ENCODE data around the gene NSFL1C. TPM values are rescaled to one million over a fixed set of nuclear protein-coding genes. Genes with fewer than 3 reads are reported as not detected.

The NSFL1C gene
- total and polyA plus RNA-seq, 9 of the 15 experiments (the other 6 are each of a cell fraction or from before 2014, with no cell fraction given): 20.8 to 119 (median 47.0) TPM

DNA sequence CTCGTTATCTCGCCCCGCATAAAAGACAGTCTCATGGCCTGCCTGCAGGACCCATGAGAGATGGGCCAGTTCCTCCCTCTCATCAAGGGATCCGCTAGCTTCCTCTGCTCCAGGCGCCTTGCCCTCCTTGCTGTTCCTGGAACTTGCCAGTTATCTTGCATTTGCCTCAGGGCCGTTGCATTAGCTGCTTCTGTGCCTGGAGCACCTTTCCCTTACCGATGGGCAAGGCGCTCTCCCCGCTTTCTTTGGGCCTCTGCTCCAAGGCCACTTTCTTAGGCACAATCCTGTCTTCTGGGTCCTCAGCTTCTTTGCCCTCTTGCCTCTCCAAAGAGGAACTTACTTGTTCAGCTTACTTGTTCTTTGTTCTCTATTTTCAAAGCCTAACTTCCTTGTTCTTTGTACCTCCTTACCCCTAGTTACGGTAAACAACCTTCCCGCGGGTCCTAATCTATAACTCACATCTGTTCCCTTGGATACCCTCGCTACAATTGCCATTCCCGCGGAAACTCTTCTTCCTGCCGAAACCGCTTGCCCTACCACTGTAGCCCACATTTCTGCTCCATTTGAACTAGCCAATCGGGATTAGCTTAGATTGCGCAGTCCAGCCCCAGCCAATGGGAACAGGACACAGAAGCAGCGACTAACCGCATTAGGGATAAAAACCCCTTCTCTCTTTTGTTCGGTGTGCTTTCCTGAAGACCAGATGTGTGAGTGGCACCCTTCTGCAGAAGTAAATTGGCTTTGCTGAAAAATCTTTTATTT, 887 bp upstream of the NSFL1C start (continued):
- TF ChIP-seq, protein P1, sequence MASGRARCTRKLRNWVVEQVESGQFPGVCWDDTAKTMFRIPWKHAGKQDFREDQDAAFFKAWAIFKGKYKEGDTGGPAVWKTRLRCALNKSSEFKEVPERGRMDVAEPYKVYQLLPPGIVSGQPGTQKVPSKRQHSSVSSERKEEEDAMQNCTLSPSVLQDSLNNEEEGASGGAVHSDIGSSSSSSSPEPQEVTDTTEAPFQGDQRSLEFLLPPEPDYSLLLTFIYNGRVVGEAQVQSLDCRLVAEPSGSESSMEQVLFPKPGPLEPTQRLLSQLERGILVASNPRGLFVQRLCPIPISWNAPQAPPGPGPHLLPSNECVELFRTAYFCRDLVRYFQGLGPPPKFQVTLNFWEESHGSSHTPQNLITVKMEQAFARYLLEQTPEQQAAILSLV (tag; IDR thresholded peaks at IDR 0.05): 0 out of 2 replicates have a peak, but pooled peaks have one; percentile 73
- TF ChIP-seq, protein P2, sequence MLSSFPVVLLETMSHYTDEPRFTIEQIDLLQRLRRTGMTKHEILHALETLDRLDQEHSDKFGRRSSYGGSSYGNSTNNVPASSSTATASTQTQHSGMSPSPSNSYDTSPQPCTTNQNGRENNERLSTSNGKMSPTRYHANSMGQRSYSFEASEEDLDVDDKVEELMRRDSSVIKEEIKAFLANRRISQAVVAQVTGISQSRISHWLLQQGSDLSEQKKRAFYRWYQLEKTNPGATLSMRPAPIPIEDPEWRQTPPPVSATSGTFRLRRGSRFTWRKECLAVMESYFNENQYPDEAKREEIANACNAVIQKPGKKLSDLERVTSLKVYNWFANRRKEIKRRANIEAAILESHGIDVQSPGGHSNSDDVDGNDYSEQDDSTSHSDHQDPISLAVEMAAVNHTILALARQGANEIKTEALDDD (IDR thresholded peaks at IDR 0.05): peak; percentile 73
- TF ChIP-seq, protein P3, sequence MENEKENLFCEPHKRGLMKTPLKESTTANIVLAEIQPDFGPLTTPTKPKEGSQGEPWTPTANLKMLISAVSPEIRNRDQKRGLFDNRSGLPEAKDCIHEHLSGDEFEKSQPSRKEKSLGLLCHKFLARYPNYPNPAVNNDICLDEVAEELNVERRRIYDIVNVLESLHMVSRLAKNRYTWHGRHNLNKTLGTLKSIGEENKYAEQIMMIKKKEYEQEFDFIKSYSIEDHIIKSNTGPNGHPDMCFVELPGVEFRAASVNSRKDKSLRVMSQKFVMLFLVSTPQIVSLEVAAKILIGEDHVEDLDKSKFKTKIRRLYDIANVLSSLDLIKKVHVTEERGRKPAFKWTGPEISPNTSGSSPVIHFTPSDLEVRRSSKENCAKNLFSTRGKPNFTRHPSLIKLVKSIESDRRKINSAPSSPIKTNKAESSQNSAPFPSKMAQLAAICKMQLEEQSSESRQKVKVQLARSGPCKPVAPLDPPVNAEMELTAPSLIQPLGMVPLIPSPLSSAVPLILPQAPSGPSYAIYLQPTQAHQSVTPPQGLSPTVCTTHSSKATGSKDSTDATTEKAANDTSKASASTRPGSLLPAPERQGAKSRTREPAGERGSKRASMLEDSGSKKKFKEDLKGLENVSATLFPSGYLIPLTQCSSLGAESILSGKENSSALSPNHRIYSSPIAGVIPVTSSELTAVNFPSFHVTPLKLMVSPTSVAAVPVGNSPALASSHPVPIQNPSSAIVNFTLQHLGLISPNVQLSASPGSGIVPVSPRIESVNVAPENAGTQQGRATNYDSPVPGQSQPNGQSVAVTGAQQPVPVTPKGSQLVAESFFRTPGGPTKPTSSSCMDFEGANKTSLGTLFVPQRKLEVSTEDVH (IDR thresholded peaks at IDR 0.05; ENCODE audit: low read depth, partially characterized antibody): peak; percentile 98
- TF ChIP-seq MEF2D (tag; conservative IDR thresholded peaks at IDR 0.05; ENCODE audit: low read depth): no peak
- TF ChIP-seq DPF2 (IDR thresholded peaks at IDR 0.05): peak; percentile 15; the same call in 1 of the 2 replicates
